ENCODE results near the gene LRRFIP2. TPM values are rescaled to one million over a fixed set of nuclear protein-coding genes. Genes with fewer than 3 reads are reported as not detected.

Gene LRRFIP2
- total and polyA plus RNA-seq, 2 of the 8 experiments (the other 6 are each of a cell fraction or from before 2014, with no cell fraction given), result 8.8 to 25.6 TPM

GRCh38 chr3:37223141-37223558, 48.8 kb upstream of the LRRFIP2 start:
- Histone ChIP-seq H4K8ac (ENCODE audit: extremely low read depth, insufficient read depth, low read length) (no peak overlapping the region; the same call in 1 of the 2 replicates), H3K56ac (replicated peaks; ENCODE audit: insufficient read length, low read depth, low read length) (no peak overlapping the region), H3K4me2 (ENCODE audit: insufficient read depth in 1 of 2, low read depth in 2 of 2, low read length in 2 of 2) (no peak overlapping the region), H2BK12ac (ENCODE audit: low read depth, low read length) (no peak overlapping the region), H2AK5ac (ENCODE audit: low read depth, low read length) (no peak overlapping the region), H3K27ac (ENCODE audit: low read depth, low read length) (no peak overlapping the region), H3K36me3 (ENCODE audit: control insufficient read depth in 2 of 4, insufficient read depth in 4 of 4, low read length in 3 of 4) (no peaks in the 10 kb centered on the region), H3K4me3 (ENCODE audit: extremely low read depth in 1 of 4, insufficient read depth in 2 of 4, low read depth in 3 of 4, low read length in 4 of 4) (no peak overlapping the region), H3K27me3 (replicated peaks in 1 of 4; ENCODE audit: control insufficient read depth in 3 of 4, extremely low read depth in 1 of 4, insufficient read depth in 3 of 4, low read length in 3 of 4) (no peaks in the 10 kb centered on the region; a peak in 1 of 7 replicates), H3K4ac (replicated peaks; ENCODE audit: insufficient read length, low read depth, low read length) (no peak overlapping the region), H3K79me2 (ENCODE audit: control insufficient read depth in 1 of 2, insufficient read depth in 2 of 2, low read length in 2 of 2) (no peaks in the 10 kb centered on the region), H3K23me2 (ENCODE audit: low read depth, low read length) (no peaks in the 10 kb centered on the region), H2BK20ac (ENCODE audit: low read length) (no peak overlapping the region), H2BK120ac (replicated peaks; ENCODE audit: low read depth, low read length) (no peak overlapping the region), H3K4me1 (replicated peaks in 1 of 4; ENCODE audit: control insufficient read depth in 3 of 4, insufficient read depth in 4 of 4, low read length in 3 of 4) (no peaks in the 10 kb centered on the region), H4K5ac (ENCODE audit: insufficient read length, low read depth, low read length) (no peak overlapping the region), H3K14ac (ENCODE audit: insufficient read length) (no peak overlapping the region), H2BK15ac (ENCODE audit: low read length) (no peak overlapping the region), H3K79me1 (ENCODE audit: low read depth, low read length) (no peaks in the 10 kb centered on the region), H2BK5ac (ENCODE audit: low read depth, low read length) (no peak overlapping the region), H3K9ac (replicated peaks in 1 of 4; ENCODE audit: extremely low read depth in 1 of 4, low read depth in 3 of 4, low read length in 3 of 4) (no peak overlapping the region), H3K9me3 (ENCODE audit: insufficient read depth in 2 of 2, low read depth in 1 of 2, low read length in 1 of 2) (no peaks in the 10 kb centered on the region), H4K91ac (replicated peaks; ENCODE audit: insufficient read length, low read length) (no peak overlapping the region), H3K18ac (ENCODE audit: extremely low read depth, low read length) (no peak overlapping the region), H4K20me1 (replicated peaks in 1 of 2; ENCODE audit: control insufficient read depth in 1 of 2, insufficient read depth in 2 of 2, low read length in 2 of 2) (no peaks in the 10 kb centered on the region), H2AFZ (ENCODE audit: low read length) (no peak overlapping the region), H3K23ac (ENCODE audit: insufficient read length) (no peak overlapping the region)
- DNase-seq (ENCODE audit: low read depth in 1 of 2, low spot score in 2 of 2), result no peak
- POLR2A ChIA-PET (ENCODE audit: partially characterized antibody), result no interaction called here
- no peak for FAIRE-seq
- CTCF ChIA-PET (ENCODE audit: partially characterized antibody), result interaction anchor here (1.0 to 3.8 kb wide), 2 partner anchors 8 to 10 kb away, joined by 3 to 20 read pairs; no protein-coding TSS in a partner anchor
- TF ChIP-seq CTCF (IDR thresholded peaks at IDR 0.05; ENCODE audit: control extremely low read depth in 1 of 3, insufficient read depth in 1 of 3, low read depth in 1 of 3, low read length in 3 of 3) (no peak), BACH1 (IDR thresholded peaks at IDR 0.05; ENCODE audit: low read length) (no peak), TAF7 (optimal IDR thresholded peaks at IDR 0.05; ENCODE audit: borderline replicate concordance, low read depth, low read length) (no peak), TEAD4 (IDR thresholded peaks at IDR 0.05; ENCODE audit: low read depth, low read length) (no peak), HDAC2 (IDR thresholded peaks at IDR 0.05; ENCODE audit: borderline replicate concordance in 1 of 2, low read depth in 2 of 2, low read length in 2 of 2) (no peak)
